HepG2 (cell line): ENCODE data around the gene CHST13. TPM values are rescaled to one million over a fixed set of nuclear protein-coding genes. Genes with fewer than 3 reads are reported as not detected.

Experiments
- FLYWCH1 ChIP-seq: sonication (generic); formaldehyde crosslinking; IDR thresholded peaks from 2 replicates; pipeline ENCODE4 v1.8.1; 2023; ENCODE audit warnings: mild to moderate bottlenecking, missing genetic modification reagents
- GPN1 ChIP-seq: sonication (generic); formaldehyde crosslinking; IDR thresholded peaks from 2 replicates; pipeline ENCODE4 v1.5.1; 2020; ENCODE audit warnings: missing genetic modification reagents, borderline replicate concordance
- KAT8 ChIP-seq: IDR thresholded peaks from 2 replicates; pipeline ENCODE4 v1.6.1; 2016; ENCODE audit warnings: missing genetic modification reagents, missing compliant biosample characterization
- ZBTB10 ChIP-seq: sonication (generic); formaldehyde crosslinking; IDR thresholded peaks from 2 replicates; pipeline ENCODE4 v1.4.0; 2020; ENCODE audit warnings: missing genetic modification reagents, borderline replicate concordance
- ZNF280D ChIP-seq: sonication (generic); formaldehyde crosslinking; IDR thresholded peaks from 2 replicates; pipeline ENCODE4 v1.5.1; 2020; ENCODE audit warnings: mild to moderate bottlenecking, missing genetic modification reagents
- polyA plus RNA-seq, 8 experiments: library from polyadenylated mRNA; depleted of rRNA in 3 of 8; stranded (reverse) in 7 of 8; unstranded in 1 of 8; fragments of >200 nt; fragmentation: Illumina TruSeq in 4 of 8; extraction: Trizol in 4 of 8; gene quantifications; 2 replicates each; pipeline versions ENCODE4 v1.2.1 to v1.2.3, GENCODE V29; 2011 to 2016; ENCODE audit warnings: low read depth in 4 of 8, missing spikeins in 1 of 8, mixed read lengths in 1 of 8; ENCODE audit not compliant: insufficient read depth in 1 of 8
- total RNA-seq, 5 experiments: library from RNA; depleted of rRNA; stranded (reverse); fragments of >200 nt; fragmentation: Illumina TruSeq; extraction: Trizol; gene quantifications; 2 replicates each; pipeline ENCODE4 v1.2.3, GENCODE V29; 2016; ENCODE audit warnings: low read depth in 1 of 5
- TF ChIP-seq, protein P1 (sequence below): sonication (generic); formaldehyde crosslinking; IDR thresholded peaks from 2 replicates; pipeline ENCODE4 v1.4.0; 2020; ENCODE audit warnings: missing genetic modification reagents
- TF ChIP-seq, protein P2 (sequence below), 2 experiments: fragments of 450-650 bp in 1 of 2; sonication (generic) in 1 of 2; formaldehyde crosslinking in 1 of 2; IDR thresholded peaks; 2 replicates each; pipeline versions ENCODE4 v1.6.1 to v1.8.0; 2016 to 2022; ENCODE audit warnings: antibody characterized with exemption in 1 of 2, mild to moderate bottlenecking in 1 of 2, missing genetic modification reagents in 1 of 2

The CHST13 gene
- total and polyA plus RNA-seq, 2 of the 13 experiments (the other 11 are each of a cell fraction or from before 2014, with no cell fraction given): 32.0 to 43.1 TPM

DNA sequence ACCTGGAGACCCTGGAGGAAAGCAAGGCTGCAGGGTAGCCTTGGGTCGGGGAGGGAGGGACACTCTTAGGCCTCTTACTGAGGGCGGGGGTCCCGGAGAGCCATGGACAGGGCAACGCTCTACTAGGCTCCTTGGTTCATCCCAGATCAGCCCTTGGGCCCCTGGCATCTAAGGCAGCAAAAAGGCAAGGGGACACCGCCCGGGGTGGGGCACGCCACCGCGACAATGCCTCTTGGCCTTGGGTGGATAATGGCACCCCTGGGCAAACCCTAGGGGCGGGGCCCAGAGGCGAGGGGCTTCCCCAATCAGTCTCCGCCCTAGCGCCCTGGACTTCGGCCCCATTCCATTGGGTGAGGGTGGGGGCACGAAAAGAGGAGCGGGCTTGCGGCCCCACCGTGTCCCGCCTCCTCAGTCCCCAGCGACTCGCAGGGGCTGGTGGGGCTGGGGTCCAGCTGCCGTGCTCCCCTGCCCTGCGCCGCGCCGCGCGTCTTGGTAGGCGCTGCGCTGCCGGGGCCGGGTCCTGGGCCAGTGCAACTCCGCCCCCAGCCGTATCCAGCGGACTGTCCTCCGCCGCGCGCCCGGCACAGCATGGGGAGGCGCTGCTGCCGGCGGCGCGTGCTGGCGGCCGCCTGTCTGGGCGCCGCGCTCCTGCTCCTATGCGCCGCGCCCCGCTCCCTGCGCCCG is at the start of gene CHST13 (continued):
- TF ChIP-seq, protein P1, sequence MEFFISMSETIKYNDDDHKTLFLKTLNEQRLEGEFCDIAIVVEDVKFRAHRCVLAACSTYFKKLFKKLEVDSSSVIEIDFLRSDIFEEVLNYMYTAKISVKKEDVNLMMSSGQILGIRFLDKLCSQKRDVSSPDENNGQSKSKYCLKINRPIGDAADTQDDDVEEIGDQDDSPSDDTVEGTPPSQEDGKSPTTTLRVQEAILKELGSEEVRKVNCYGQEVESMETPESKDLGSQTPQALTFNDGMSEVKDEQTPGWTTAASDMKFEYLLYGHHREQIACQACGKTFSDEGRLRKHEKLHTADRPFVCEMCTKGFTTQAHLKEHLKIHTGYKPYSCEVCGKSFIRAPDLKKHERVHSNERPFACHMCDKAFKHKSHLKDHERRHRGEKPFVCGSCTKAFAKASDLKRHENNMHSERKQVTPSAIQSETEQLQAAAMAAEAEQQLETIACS (CRISPR knock-in tag): 0 out of 2 replicates have a peak, but pooled peaks have one; percentile 38
- 0 out of 2 replicates have a peak, but pooled peaks have one; percentile 3 for TF ChIP-seq ZNF280D (CRISPR knock-in tag)
- peak; percentile 52; the same call in 1 of the 2 replicates for TF ChIP-seq ZBTB10
- no peak for TF ChIP-seq FLYWCH1
- TF ChIP-seq KAT8 (CRISPR knock-in tag): no peak
- TF ChIP-seq, protein P2, sequence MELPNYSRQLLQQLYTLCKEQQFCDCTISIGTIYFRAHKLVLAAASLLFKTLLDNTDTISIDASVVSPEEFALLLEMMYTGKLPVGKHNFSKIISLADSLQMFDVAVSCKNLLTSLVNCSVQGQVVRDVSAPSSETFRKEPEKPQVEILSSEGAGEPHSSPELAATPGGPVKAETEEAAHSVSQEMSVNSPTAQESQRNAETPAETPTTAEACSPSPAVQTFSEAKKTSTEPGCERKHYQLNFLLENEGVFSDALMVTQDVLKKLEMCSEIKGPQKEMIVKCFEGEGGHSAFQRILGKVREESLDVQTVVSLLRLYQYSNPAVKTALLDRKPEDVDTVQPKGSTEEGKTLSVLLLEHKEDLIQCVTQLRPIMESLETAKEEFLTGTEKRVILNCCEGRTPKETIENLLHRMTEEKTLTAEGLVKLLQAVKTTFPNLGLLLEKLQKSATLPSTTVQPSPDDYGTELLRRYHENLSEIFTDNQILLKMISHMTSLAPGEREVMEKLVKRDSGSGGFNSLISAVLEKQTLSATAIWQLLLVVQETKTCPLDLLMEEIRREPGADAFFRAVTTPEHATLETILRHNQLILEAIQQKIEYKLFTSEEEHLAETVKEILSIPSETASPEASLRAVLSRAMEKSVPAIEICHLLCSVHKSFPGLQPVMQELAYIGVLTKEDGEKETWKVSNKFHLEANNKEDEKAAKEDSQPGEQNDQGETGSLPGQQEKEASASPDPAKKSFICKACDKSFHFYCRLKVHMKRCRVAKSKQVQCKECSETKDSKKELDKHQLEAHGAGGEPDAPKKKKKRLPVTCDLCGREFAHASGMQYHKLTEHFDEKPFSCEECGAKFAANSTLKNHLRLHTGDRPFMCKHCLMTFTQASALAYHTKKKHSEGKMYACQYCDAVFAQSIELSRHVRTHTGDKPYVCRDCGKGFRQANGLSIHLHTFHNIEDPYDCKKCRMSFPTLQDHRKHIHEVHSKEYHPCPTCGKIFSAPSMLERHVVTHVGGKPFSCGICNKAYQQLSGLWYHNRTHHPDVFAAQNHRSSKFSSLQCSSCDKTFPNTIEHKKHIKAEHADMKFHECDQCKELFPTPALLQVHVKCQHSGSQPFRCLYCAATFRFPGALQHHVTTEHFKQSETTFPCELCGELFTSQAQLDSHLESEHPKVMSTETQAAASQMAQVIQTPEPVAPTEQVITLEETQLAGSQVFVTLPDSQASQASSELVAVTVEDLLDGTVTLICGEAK (IDR thresholded peaks at IDR 0.05): no peak
- TF ChIP-seq, protein P2 (CRISPR knock-in tag; IDR thresholded peaks at IDR 0.05): peak; percentile 63; the same call in 1 of the 2 replicates
- TF ChIP-seq GPN1 (CRISPR knock-in tag): no peak
